Adrenal gland (tissue), 5 donors: ENCODE data around the gene PSMG1.

Experiments used
- CTCF ChIP-seq, 6 experiments: fragments of 450-650 bp in 4 of 6; fragments of 200-600 bp in 2 of 6; sonication (generic) in 1 of 6; IDR thresholded peaks; 1 replicate in 5 of 6; 2 replicates in 1 of 6; pipeline versions ENCODE4 v1.5.1 to v1.8.0; 2016 to 2021; ENCODE audit warnings: antibody characterized with exemption in 6 of 6, mild to moderate bottlenecking in 2 of 6, moderate library complexity in 1 of 6
- POLR2A ChIP-seq, 2 donors: fragments of 450-650 bp; IDR thresholded peaks; one replicate each; pipeline ENCODE4 v1.6.1; 2017; ENCODE audit warnings: antibody characterized with exemption in 2 of 2, mild to moderate bottlenecking in 2 of 2, moderate library complexity in 1 of 2
- donor health status: DM: no; HTN: no; CAD: no.

DNA sequence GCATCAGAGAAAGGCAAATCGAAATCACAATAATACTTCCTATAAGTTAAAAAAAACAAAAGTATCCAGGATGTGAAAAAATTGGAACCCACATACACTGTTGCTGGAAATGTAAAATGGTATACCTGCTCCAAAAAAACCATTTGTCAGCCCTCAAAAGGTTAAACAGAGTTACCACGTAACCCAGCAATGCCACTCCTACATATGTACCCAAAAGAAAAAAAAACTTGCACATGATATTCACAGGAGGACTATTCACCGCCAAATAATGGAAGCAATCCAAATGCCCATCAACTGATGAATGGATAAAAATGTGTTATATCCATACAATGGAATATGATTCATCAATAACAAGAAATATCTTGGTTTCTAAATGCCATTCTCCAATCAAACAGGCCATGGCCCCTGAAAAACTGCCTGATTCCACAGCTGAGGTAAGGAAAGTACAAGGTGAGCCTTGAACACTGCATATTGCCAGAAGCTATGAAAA, 38.8 kb upstream of the PSMG1 start:
- TF ChIP-seq CTCF (IDR thresholded peaks at IDR 0.05), result no peak
- TF ChIP-seq POLR2A (IDR thresholded peaks at IDR 0.05), result no peak
